Liver (tissue), 9 donors: ENCODE results near the gene NKX1-1. TPM values are rescaled to one million over a fixed set of nuclear protein-coding genes. Genes with fewer than 3 reads are reported as not detected.

ENCODE experiments used
- DNase-seq: peaks from one replicate; pipeline ENCODE4 v3.0.0-alpha.2; 2017; ENCODE audit warnings: low spot score
- H3K27ac ChIP-seq, 2 donors: one replicate each; pipeline ENCODE4 v1.7.0; 2013; ENCODE audit warnings: inconsistent platforms in 2 of 2, low read length in 2 of 2, control low read depth in 1 of 2, low read depth in 1 of 2, mild to moderate bottlenecking in 1 of 2
- H3K27me3 ChIP-seq, 4 donors: one replicate each; pipeline versions ENCODE4 v1.6.1 to v1.7.0; 2013; ENCODE audit warnings: low read length in 3 of 4, inconsistent platforms in 1 of 4, mild to moderate bottlenecking in 1 of 4, moderate library complexity in 1 of 4; ENCODE audit not compliant: control insufficient read depth in 4 of 4, insufficient read depth in 4 of 4
- H3K36me3 ChIP-seq, 4 donors: one replicate each; pipeline versions ENCODE4 v1.6.1 to v1.7.0; 2013; ENCODE audit warnings: low read length in 3 of 4, mild to moderate bottlenecking in 3 of 4, low read depth in 1 of 4, moderate library complexity in 1 of 4; ENCODE audit not compliant: control insufficient read depth in 4 of 4, insufficient read depth in 3 of 4
- H3K4me1 ChIP-seq, 4 donors: one replicate each; pipeline versions ENCODE4 v1.6.1 to v1.7.0; 2013; ENCODE audit warnings: low read length in 3 of 4, mild to moderate bottlenecking in 3 of 4, moderate library complexity in 1 of 4; ENCODE audit not compliant: control insufficient read depth in 4 of 4, insufficient read depth in 4 of 4
- H3K4me3 ChIP-seq, 3 donors: one replicate each; pipeline versions ENCODE4 v1.6.1 to v1.7.0; 2013; ENCODE audit warnings: low read length in 3 of 3, control low read depth in 1 of 3, low read depth in 1 of 3, mild to moderate bottlenecking in 1 of 3
- H3K9ac ChIP-seq, 2 donors: one replicate each; pipeline ENCODE4 v1.7.0; 2013; ENCODE audit warnings: low read length in 2 of 2, mild to moderate bottlenecking in 2 of 2, moderate library complexity in 2 of 2, control low read depth in 1 of 2, low read depth in 1 of 2
- H3K9me3 ChIP-seq, 4 donors: one replicate each; pipeline versions ENCODE4 v1.6.1 to v1.7.0; 2013; ENCODE audit warnings: low read length in 3 of 4; ENCODE audit not compliant: control insufficient read depth in 4 of 4
- ATF3 ChIP-seq: IDR thresholded peaks from 2 replicates; pipeline ENCODE4 v1.6.1; 2016; ENCODE audit warnings: antibody characterized with exemption
- FOXA1 ChIP-seq: IDR thresholded peaks from 2 replicates; pipeline ENCODE4 v1.6.1; 2016; ENCODE audit warnings: antibody characterized with exemption
- FOXA2 ChIP-seq: IDR thresholded peaks from 2 replicates; pipeline ENCODE4 v1.6.1; 2016; ENCODE audit warnings: antibody characterized with exemption
- GABPA ChIP-seq, 2 donors: IDR thresholded peaks in 1 of 2; conservative IDR thresholded peaks in 1 of 2; 2 replicates each; pipeline ENCODE4 v1.6.1; 2016; ENCODE audit warnings: antibody characterized with exemption in 2 of 2, mild to moderate bottlenecking in 1 of 2, moderate library complexity in 1 of 2
- HNF4A ChIP-seq, 2 donors: conservative IDR thresholded peaks; 2 replicates each; pipeline ENCODE4 v1.6.1; 2016; ENCODE audit warnings: antibody characterized with exemption in 2 of 2, mild to moderate bottlenecking in 2 of 2
- HNF4G ChIP-seq: IDR thresholded peaks from 2 replicates; pipeline ENCODE4 v1.6.1; 2016; ENCODE audit warnings: antibody characterized with exemption
- JUND ChIP-seq, 2 donors: IDR thresholded peaks; 2 replicates each; pipeline ENCODE4 v1.6.1; 2016; ENCODE audit warnings: antibody characterized with exemption in 2 of 2
- MAX ChIP-seq: IDR thresholded peaks from 2 replicates; pipeline ENCODE4 v1.6.1; 2016; ENCODE audit warnings: antibody characterized with exemption
- NR2F2 ChIP-seq: IDR thresholded peaks from 2 replicates; pipeline ENCODE4 v1.6.1; 2016; ENCODE audit warnings: antibody characterized with exemption
- RAD21 ChIP-seq, 2 donors: IDR thresholded peaks; 2 replicates each; pipeline ENCODE4 v1.6.1; 2016; ENCODE audit warnings: antibody characterized with exemption in 2 of 2, mild to moderate bottlenecking in 2 of 2
- REST ChIP-seq: IDR thresholded peaks from 2 replicates; pipeline ENCODE4 v1.6.1; 2016; ENCODE audit warnings: antibody characterized with exemption, mild to moderate bottlenecking
- RXRA ChIP-seq, 2 donors: IDR thresholded peaks; 2 replicates each; pipeline ENCODE4 v1.6.1; 2017 to 2018; ENCODE audit warnings: antibody characterized with exemption in 2 of 2, mild to moderate bottlenecking in 1 of 2
- SP1 ChIP-seq: IDR thresholded peaks from 2 replicates; pipeline ENCODE4 v1.6.1; 2018; ENCODE audit warnings: antibody characterized with exemption, mild to moderate bottlenecking
- TAF1 ChIP-seq: conservative IDR thresholded peaks from 2 replicates; pipeline ENCODE4 v1.6.1; 2016; ENCODE audit warnings: antibody characterized with exemption, mild to moderate bottlenecking
- ZBTB33 ChIP-seq: IDR thresholded peaks from 2 replicates; pipeline ENCODE4 v1.6.1; 2016; ENCODE audit warnings: antibody characterized with exemption
- WGBS: extraction: QIAGEN DNeasy Blood & Tissue Kit; methylation state at CpG from one replicate; pipeline ENCODE4 v1.1.7; 2013; 5-methylcytosine and 5-hydroxymethylcytosine counted together
- polyA plus RNA-seq, 2 donors: library from polyadenylated mRNA; stranded (reverse) in 1 of 2; unstranded in 1 of 2; fragments of 200-250 nt in 1 of 2; fragments of >200 nt in 1 of 2; fragmentation: Nextera tagmentation in 1 of 2; extraction: Ambion mirVana in 1 of 2; gene quantifications; one replicate each; pipeline versions ENCODE4 v1.2.1 to v1.2.3, GENCODE V29; 2013 to 2015
- total RNA-seq, 2 donors: library from RNA; depleted of rRNA; stranded (reverse); fragments of >200 nt; gene quantifications; one replicate each; pipeline ENCODE4 v1.2.3, GENCODE V29; 2014
- donor health status: healthy.
- donor health status: healthy.
- donor health status: healthy.
- donor health status: healthy.
- donor health status: healthy.

The NKX1-1 gene
- total and polyA plus RNA-seq, 4 donors, result not detected

GRCh38 chr4:1408418-1408817 lies 2.2 kb upstream of the NKX1-1 start (continued):
- TF ChIP-seq JUND (IDR thresholded peaks at IDR 0.05) (no peak), RAD21 (IDR thresholded peaks at IDR 0.05) (no peak), SP1 (no peak), GABPA (IDR thresholded peaks at IDR 0.05 in 1 of 2, conservative IDR thresholded peaks at IDR 0.05 in 1 of 2) (no peak), HNF4G (no peak), TAF1 (no peak)

- H3K36me3 ChIP-seq, result no peaks in the 10 kb centered on the region
- H3K4me1 ChIP-seq, result peaks cover 0 to 27% (median 5%) of the 10 kb centered on the region in 4 donors
- H3K27me3 ChIP-seq, result peaks cover 2 to 54% (median 7%) of the 10 kb centered on the region in 4 donors
- H3K4me3 ChIP-seq, result no peak overlapping the region
- TF ChIP-seq RXRA (IDR thresholded peaks at IDR 0.05) (no peak), NR2F2 (no peak), FOXA1 (no peak), JUND (IDR thresholded peaks at IDR 0.05) (no peak), HNF4A (conservative IDR thresholded peaks at IDR 0.05) (no peak), REST (no peak), RAD21 (IDR thresholded peaks at IDR 0.05) (no peak), FOXA2 (no peak), TAF1 (no peak), ZBTB33 (no peak), SP1 (no peak), MAX (no peak), GABPA (IDR thresholded peaks at IDR 0.05 in 1 of 2, conservative IDR thresholded peaks at IDR 0.05 in 1 of 2) (no peak), ATF3 (no peak)
- no peak overlapping the region for H3K27ac ChIP-seq
- 7% methylated on average over 53 of the region's 53 CpGs for WGBS
- DNase-seq, result no peak
- H3K9me3 ChIP-seq, result no peaks in the 10 kb centered on the region
- H3K9ac ChIP-seq, result no peak overlapping the region
These were observed 1.6 kb upstream of the NKX1-1 start for GRCh38 chr4:1407657-1408333.
